ENCODE measurements around the gene CDC42BPB. TPM values are rescaled to one million over a fixed set of nuclear protein-coding genes. Genes with fewer than 3 reads are reported as not detected.

CDC42BPB gene
- total RNA-seq, 1 donor from 2014 or later: 55.0 TPM

DNA sequence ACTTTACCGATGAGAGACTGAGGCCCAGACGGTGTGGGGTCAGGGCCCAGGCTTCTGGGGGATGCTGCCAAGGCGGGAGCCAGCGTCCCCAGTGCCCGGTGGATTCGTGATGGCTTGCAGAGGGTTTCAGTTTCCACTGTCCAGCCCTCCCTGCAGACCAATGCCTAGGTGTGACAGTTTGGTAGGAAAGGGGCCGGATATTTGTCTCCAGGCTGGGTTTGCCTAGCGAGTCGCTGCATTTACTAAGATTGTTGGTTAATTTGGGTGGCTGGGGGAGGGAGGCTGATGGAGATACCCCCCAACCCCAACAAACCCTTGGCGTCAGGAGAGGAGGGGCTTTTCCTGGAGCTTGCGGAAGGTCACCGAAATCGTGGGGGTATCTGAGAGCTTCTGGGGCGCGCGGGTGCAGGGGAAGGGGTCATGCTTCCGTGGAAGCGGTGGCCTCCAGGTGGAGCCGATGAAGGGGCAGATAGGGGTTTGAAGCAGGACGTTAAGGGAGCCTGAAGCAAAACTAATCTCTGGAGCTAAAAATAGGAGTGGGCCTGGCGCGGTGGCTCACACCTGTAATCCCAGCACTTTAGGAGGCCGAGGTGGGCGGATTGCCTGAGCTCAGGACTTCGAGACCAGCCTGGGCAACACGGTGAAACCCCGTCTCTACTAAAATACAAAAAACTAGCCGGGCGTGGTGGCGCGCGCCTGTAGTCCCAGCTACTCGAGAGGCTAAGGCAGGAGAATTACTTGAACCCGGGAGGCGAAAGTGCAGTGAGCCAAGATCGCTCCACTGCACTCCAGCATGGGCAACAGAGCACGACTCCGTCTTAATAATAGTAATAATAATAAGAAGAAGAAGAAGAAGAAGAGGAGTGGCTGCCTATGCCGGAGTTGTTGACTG is 1.1 kb upstream of the CDC42BPB start:
- no peak for TF ChIP-seq CTCF (IDR thresholded peaks at IDR 0.05; ENCODE audit: insufficient read depth, low read length, severe bottlenecking)
- FAIRE-seq (no peak), DNase-seq (ENCODE audit: low read depth) (no peak)
- H3K27me3 ChIP-seq (ENCODE audit: control insufficient read depth, insufficient read depth, low read length): no peaks in the 10 kb centered on the region
- H3K4me3 ChIP-seq (ENCODE audit: low read depth, low read length): peak overlapping the region; percentile 91
- H3K36me3 ChIP-seq (ENCODE audit: control insufficient read depth, insufficient read depth, low read length): peaks cover 3% of the 10 kb centered on the region

GRCh38 chr14:103057028-103057371 is 349 bp downstream of the CDC42BPB start:
- Histone ChIP-seq H3K27me3 (ENCODE audit: control insufficient read depth, insufficient read depth, low read length) (no peaks in the 10 kb centered on the region), H3K36me3 (ENCODE audit: control insufficient read depth, insufficient read depth, low read length) (peaks cover 3% of the 10 kb centered on the region), H3K4me3 (ENCODE audit: low read depth, low read length) (peak overlapping the region; percentile 98)
- DNase-seq (ENCODE audit: low read depth): no peak
- FAIRE-seq: no peak
- no peak for TF ChIP-seq CTCF (IDR thresholded peaks at IDR 0.05; ENCODE audit: insufficient read depth, low read length, severe bottlenecking)

- Histone ChIP-seq H3K36me3 (ENCODE audit: control insufficient read depth, insufficient read depth, low read length) (peaks cover 3% of the 10 kb centered on the region), H3K4me3 (ENCODE audit: low read depth, low read length) (peak overlapping the region; percentile 98), H3K27me3 (ENCODE audit: control insufficient read depth, insufficient read depth, low read length) (no peaks in the 10 kb centered on the region)
- FAIRE-seq (no peak), DNase-seq (ENCODE audit: low read depth) (peak; percentile 30)
- TF ChIP-seq CTCF (IDR thresholded peaks at IDR 0.05; ENCODE audit: insufficient read depth, low read length, severe bottlenecking): no peak
These were observed 874 bp downstream of the CDC42BPB start for GRCh38 chr14:103056322-103057027.

GRCh38 chr14:103055695-103056094 is 1.7 kb downstream of the CDC42BPB start:
- peak overlapping the region; percentile 98 for H3K4me3 ChIP-seq (ENCODE audit: low read depth, low read length)
- H3K36me3 ChIP-seq (ENCODE audit: control insufficient read depth, insufficient read depth, low read length): peaks cover 3% of the 10 kb centered on the region
- no peak for FAIRE-seq
- DNase-seq (ENCODE audit: low read depth): no peak
- no peak for TF ChIP-seq CTCF (IDR thresholded peaks at IDR 0.05; ENCODE audit: insufficient read depth, low read length, severe bottlenecking)
- no peaks in the 10 kb centered on the region for H3K27me3 ChIP-seq (ENCODE audit: control insufficient read depth, insufficient read depth, low read length)

- Histone ChIP-seq H3K36me3 (ENCODE audit: control insufficient read depth, insufficient read depth, low read length) (peaks cover 4% of the 10 kb centered on the region), H3K27me3 (ENCODE audit: control insufficient read depth, insufficient read depth, low read length) (no peaks in the 10 kb centered on the region), H3K4me3 (ENCODE audit: low read depth, low read length) (no peak overlapping the region)
- no peak for TF ChIP-seq CTCF (IDR thresholded peaks at IDR 0.05; ENCODE audit: insufficient read depth, low read length, severe bottlenecking)
- FAIRE-seq (no peak), DNase-seq (ENCODE audit: low read depth) (no peak)
These were observed 4.9 kb downstream of the CDC42BPB start for GRCh38 chr14:103052407-103052806.

Measured in bronchial epithelial cell (primary cell).